Ishikawa (cell line): ENCODE data around the gene USP6NL.

ENCODE experiments used
- CEBPB ChIP-seq: IDR thresholded peaks from 2 replicates; pipeline ENCODE4 v1.6.1; 2012
- CREB1 ChIP-seq: IDR thresholded peaks from 2 replicates; pipeline ENCODE4 v1.6.1; 2012; ENCODE audit warnings: low read depth
- EGR1 ChIP-seq: IDR thresholded peaks from 2 replicates; pipeline ENCODE4 v1.6.1; 2012
- EP300 ChIP-seq: IDR thresholded peaks from 2 replicates; pipeline ENCODE4 v1.6.1; 2012; ENCODE audit warnings: borderline replicate concordance
- FOXM1 ChIP-seq: IDR thresholded peaks from 2 replicates; pipeline ENCODE4 v1.6.1; 2012; ENCODE audit warnings: low read depth, borderline replicate concordance
- MAX ChIP-seq: IDR thresholded peaks from 2 replicates; pipeline ENCODE4 v1.6.1; 2012
- NFIC ChIP-seq: IDR thresholded peaks from 2 replicates; pipeline ENCODE4 v1.6.1; 2012
- RAD21 ChIP-seq: IDR thresholded peaks from 2 replicates; pipeline ENCODE4 v1.6.1; 2012; ENCODE audit warnings: low read depth
- REST ChIP-seq: IDR thresholded peaks from 2 replicates; pipeline ENCODE4 v1.6.1; 2012; ENCODE audit warnings: low read depth, mild to moderate bottlenecking
- TAF1 ChIP-seq: IDR thresholded peaks from 2 replicates; pipeline ENCODE4 v1.6.1; 2012; ENCODE audit warnings: low read depth, mild to moderate bottlenecking
- TCF12 ChIP-seq: IDR thresholded peaks from 2 replicates; pipeline ENCODE4 v1.6.1; 2012; ENCODE audit warnings: low read depth
- TEAD4 ChIP-seq: IDR thresholded peaks from 2 replicates; pipeline ENCODE4 v1.6.1; 2012
- USF1 ChIP-seq: IDR thresholded peaks from 2 replicates; pipeline ENCODE4 v1.6.1; 2012
- YY1 ChIP-seq: IDR thresholded peaks from 2 replicates; pipeline ENCODE4 v1.6.1; 2012; ENCODE audit warnings: low read depth
- ZBTB7A ChIP-seq: IDR thresholded peaks from 2 replicates; pipeline ENCODE4 v1.6.1; 2012; ENCODE audit warnings: low read depth

USP6NL gene

GRCh38 chr10:11506247-11506789 lies 105.1 kb downstream of the USP6NL start:
- TF ChIP-seq YY1 = no peak
- TF ChIP-seq RAD21 = no peak
- no peak for TF ChIP-seq FOXM1
- TF ChIP-seq REST = no peak
- no peak for TF ChIP-seq MAX
- no peak for TF ChIP-seq ZBTB7A
- TF ChIP-seq EP300 = no peak
- peak; percentile 83 for TF ChIP-seq CEBPB
- TF ChIP-seq TEAD4 = no peak

- TF ChIP-seq REST (no peak), EGR1 (no peak), ZBTB7A (no peak), CEBPB (no peak), USF1 (no peak), TAF1 (no peak), NFIC (no peak), EP300 (no peak)
Observed at GRCh38 chr10:11505639-11506038, 105.8 kb downstream of the USP6NL start.

GRCh38 chr10:11504566-11505285 lies 106.7 kb downstream of the USP6NL start:
- TF ChIP-seq YY1 (no peak), CEBPB (no peak), USF1 (no peak), TEAD4 (no peak), MAX (no peak), EGR1 (no peak), ZBTB7A (no peak), CREB1 (no peak), RAD21 (no peak), EP300 (no peak), TCF12 (no peak), FOXM1 (no peak), REST (no peak), NFIC (no peak), TAF1 (no peak)

- TF ChIP-seq EP300 (no peak), YY1 (no peak), FOXM1 (no peak), TAF1 (no peak), ZBTB7A (no peak), TEAD4 (no peak), EGR1 (no peak), RAD21 (no peak), TCF12 (no peak)
Observed at GRCh38 chr10:11501600-11501999, 109.8 kb downstream of the USP6NL start.
